Nucleus accumbens (tissue), 56 donors: Measurements from ENCODE around the gene RTP1.
"Not testable (repeated sequence)": the region's sequence is repeated elsewhere in the genome, so short reads cannot be mapped to it uniquely, and the experiment has no call there.

Source experiments
- DNase-seq, 56 donors: peaks; one replicate each; lab custom pipeline; 2025; lab: John Stamatoyannopoulos, UW

RTP1 gene

DNA sequence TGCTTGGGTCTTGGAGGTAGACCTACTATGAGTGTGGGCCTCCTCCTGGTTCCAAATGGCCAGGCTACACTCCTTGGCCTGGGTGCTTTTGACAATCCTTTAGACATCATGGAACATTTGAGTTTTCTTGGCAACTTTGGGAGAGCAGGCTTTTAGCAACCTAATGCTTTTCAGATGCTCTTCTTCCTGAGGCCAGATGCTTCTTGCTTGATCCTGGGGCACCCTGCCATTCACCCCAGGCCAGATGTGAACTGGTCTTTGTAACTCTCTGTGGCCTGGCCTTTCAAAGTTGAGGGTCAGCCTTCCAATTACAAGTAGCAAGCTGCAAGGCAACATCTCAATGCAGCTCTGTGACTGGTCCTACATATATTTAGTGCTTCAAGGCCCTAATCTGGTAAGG is 40.5 kb downstream of the RTP1 start:
- DNase-seq: no peak

DNA sequence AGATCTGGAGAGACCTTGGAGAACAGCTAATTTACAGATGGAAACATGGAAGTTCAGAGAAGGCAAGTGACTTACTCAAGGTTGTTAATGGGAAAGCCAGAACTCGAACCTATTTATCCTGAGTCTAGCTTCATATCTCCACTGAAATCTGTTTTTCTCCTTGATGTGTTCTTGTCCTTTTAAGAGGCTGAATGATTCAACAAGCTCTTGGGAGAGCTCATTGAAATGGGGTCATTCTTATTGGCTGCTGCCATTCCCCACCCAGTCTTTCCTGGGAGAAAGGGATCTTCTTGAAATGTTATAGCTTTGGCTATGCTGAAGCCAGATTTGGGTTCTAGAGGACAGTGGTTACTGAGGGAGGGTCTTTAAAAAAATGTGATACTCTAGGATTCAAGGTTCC is 41.0 kb downstream of the RTP1 start:
- no peak for DNase-seq

DNA sequence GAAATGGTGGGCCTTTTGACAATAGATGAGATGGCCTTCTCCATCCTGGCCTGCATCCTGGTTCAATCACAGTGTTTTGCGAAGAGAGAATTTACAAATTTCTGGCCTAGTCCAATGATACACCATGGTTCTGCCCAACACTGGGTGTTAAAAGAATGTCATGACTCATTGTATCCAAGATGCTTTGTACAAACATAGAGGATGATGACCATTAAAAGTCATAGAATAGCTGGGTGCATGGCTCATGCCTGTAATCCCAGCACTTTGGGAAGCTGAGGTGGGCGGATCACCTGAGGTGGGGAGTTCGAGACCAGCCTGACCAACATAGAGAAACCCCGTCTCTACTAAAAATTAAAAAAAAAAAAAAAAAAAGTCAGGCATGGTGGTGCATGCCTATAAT is 41.5 kb downstream of the RTP1 start:
- DNase-seq: not testable (repeated sequence)

DNA sequence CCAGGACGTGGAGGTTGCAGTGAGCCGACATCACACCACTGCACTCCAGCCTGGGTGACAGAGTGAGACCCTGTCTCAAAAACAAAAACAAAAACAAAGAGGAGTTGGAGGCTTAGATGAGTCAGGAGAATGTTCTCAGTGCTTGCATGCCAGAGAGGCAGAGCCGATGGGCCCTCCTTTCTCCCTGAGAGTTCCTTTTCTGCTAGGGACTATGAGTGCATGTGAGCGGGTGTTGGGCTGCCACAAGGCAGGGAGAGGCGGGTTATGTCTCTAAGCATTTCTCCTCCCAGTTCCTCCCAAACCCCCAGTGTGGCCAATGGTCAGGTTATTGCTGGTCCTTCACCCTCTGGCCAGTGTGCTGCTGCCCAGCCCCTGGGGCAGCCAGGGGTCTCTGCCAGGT is 45.1 kb downstream of the RTP1 start:
- no peak for DNase-seq

DNA sequence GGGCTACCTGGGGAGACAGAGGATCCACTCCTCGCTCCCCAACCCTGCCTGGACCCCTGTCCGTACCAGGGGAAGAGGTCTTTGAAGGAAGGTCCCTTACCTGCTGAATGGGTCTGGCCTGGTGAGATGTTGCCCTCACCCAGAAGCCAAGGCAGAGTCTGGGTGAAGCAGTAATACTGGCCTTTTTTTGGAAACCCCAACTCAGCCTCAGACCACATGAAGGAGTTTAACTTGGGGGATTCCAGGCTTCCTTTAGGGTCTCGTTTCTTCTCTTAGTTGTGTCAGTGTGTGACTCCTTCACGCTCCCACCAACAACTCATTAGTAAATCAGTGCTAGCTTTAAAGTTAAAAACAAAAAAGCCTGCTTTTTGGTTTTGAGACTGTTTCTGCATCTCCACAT is 45.6 kb downstream of the RTP1 start:
- no peak for DNase-seq

DNA sequence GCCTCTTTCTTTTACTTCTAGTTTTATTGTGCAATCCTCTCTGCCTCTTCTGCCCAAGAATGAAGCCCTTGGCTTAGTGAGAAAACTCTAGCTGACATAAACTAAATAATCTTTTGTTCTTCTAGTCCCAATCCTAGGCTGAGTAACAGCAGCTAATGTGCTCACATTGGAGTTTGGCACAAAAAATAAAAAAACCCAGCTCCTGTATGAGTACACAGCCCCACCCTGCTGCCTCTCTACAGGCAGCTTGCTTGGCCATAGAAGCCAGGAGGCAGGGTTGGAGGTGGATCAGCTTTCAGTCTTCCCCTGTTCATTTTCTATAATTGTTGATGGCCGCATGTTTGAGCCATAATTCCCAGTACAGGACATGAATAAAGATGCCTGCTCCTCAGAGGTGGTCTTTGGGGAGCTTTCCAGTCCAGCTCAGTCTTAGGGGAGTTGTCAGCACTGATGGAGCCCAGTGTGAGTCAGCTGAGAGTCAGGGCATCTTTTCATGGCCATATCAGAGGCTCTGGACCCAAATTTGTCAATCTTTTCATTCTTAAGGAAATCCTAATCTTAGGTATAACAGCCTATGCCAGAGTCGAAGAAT is 46.7 kb downstream of the RTP1 start:
- DNase-seq: peak in 1 of 56 donors; percentile 6

DNA sequence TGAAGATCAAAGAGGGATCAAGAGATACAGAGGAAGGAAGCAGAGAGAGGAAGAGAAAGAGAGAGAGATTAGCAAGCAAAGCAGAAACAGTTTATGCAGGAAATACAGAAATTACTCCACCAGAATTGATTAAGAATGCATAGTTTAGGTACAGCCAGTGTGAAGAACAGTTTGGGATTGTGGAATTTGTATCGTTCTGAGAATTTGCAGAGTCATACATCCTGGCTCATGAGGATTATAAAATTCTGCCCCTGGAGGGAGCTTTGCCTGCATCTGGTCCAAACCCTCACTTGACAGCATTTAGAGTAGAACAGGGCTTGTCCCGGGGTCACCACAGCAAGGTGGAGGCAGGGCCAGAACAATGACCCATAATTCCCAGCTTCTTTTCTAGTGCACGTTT is 50.1 kb downstream of the RTP1 start:
- no peak for DNase-seq
